ENCODE results near the gene CABLES2. TPM values are rescaled to one million over a fixed set of nuclear protein-coding genes. Genes with fewer than 3 reads are reported as not detected.

The CABLES2 gene
- total RNA-seq, 1 donor from 2014 or later: 8.1 TPM

- peaks cover 2% of the 10 kb centered on the region for H3K4me1 ChIP-seq
- Mint-ChIP-seq H3K27ac (no peak overlapping the region), H3K4me3 (no peak overlapping the region), H3K27me3 (ENCODE audit: insufficient read depth, low read depth) (no peaks in the 10 kb centered on the region), H3K4me1 (peaks cover 12% of the 10 kb centered on the region), H3K36me3 (peaks cover 18% of the 10 kb centered on the region), H3K9me3 (no peaks in the 10 kb centered on the region)
- H3K4me3 ChIP-seq: no peak overlapping the region
- H3K79me2 ChIP-seq (ENCODE audit: low read depth): no peaks in the 10 kb centered on the region
- H3K4me2 ChIP-seq: no peak overlapping the region
- no peak overlapping the region for H3K27ac ChIP-seq
- no peaks in the 10 kb centered on the region for H3K27me3 ChIP-seq
- peaks cover 23% of the 10 kb centered on the region for H4K20me1 ChIP-seq (ENCODE audit: low read depth)
- H3K36me3 ChIP-seq: no peaks in the 10 kb centered on the region
- peaks cover 3% of the 10 kb centered on the region for H3F3A ChIP-seq (ENCODE audit: low read depth)
- TF ChIP-seq EZH2 (IDR thresholded peaks at IDR 0.05) (no peak), CTCF (IDR thresholded peaks at IDR 0.05) (peak; percentile 56)
- no peak overlapping the region for H2AFZ ChIP-seq (replicated peaks)
- no peaks in the 10 kb centered on the region for H3K9me3 ChIP-seq (ENCODE audit: low read depth)
- no peak overlapping the region for H3K9ac ChIP-seq
- DNase-seq (ENCODE audit: low spot score): peak; percentile 60
Measured at GRCh38 chr20:62401331-62401779, 5.7 kb downstream of the CABLES2 start.

DNA sequence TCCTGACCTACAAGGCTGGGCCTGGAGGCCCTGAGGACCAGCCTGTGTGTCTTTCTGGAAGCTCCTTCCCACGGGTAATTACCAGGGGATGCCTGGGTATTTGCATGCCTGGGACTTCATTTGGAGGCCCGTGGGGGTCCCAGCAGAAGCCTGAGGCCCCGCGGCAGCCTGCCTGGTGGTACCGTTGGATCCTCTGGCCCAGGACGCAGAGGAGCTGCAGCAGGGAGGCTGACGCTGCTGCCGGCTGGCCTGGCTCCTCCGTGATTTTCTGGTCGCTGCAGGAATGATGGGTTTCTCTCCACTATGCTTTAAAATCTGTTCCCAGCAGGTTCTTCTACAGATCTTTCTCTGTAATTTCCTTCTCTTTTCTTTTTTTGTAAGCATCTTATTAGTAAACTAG is 6.5 kb downstream of the CABLES2 start:
- Mint-ChIP-seq H3K27me3 (ENCODE audit: insufficient read depth, low read depth) (no peaks in the 10 kb centered on the region), H3K9me3 (no peaks in the 10 kb centered on the region), H3K4me1 (peaks cover 9% of the 10 kb centered on the region), H3K36me3 (peaks cover 18% of the 10 kb centered on the region), H3K4me3 (no peak overlapping the region), H3K27ac (no peak overlapping the region)
- H4K20me1 ChIP-seq (ENCODE audit: low read depth): peaks cover 15% of the 10 kb centered on the region
- no peaks in the 10 kb centered on the region for H3F3A ChIP-seq (ENCODE audit: low read depth)
- no peak overlapping the region for H3K9ac ChIP-seq
- no peak overlapping the region for H3K4me3 ChIP-seq
- TF ChIP-seq CTCF (IDR thresholded peaks at IDR 0.05): no peak
- TF ChIP-seq EZH2 (IDR thresholded peaks at IDR 0.05): no peak
- TF ChIP-seq EZH2phosphoT487 (IDR thresholded peaks at IDR 0.05): no peak
- DNase-seq (ENCODE audit: low spot score): no peak
- H2AFZ ChIP-seq (replicated peaks): no peak overlapping the region
- H3K27ac ChIP-seq: no peak overlapping the region
- no peaks in the 10 kb centered on the region for H3K27me3 ChIP-seq
- no peak overlapping the region for H3K4me2 ChIP-seq
- H3K36me3 ChIP-seq: no peaks in the 10 kb centered on the region
- no peaks in the 10 kb centered on the region for H3K4me1 ChIP-seq
- H3K9me3 ChIP-seq (ENCODE audit: low read depth): no peaks in the 10 kb centered on the region
- H3K79me2 ChIP-seq (ENCODE audit: low read depth): no peaks in the 10 kb centered on the region

DNA sequence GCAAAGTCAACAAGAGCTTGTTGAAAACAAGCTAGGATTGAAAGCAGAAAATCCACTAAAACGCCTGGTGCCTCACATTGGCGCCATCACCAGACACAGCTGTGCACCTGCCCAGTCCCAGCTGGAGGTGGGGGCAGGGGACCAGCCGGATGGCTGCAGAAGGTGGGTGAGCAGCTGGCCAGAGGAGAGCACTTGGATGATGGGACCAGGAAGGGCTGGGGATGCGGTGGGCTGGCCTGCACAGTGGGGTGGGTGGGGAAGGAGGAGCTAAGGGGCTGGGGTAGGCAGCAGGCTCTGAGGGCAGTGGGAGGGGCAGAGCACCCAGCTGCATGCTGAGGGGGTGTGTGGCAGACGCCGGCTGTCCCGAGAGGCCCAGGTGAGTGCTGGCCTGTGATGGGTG is 7.1 kb downstream of the CABLES2 start:
- no peak overlapping the region for H3K9ac ChIP-seq
- Mint-ChIP-seq H3K4me3 (no peak overlapping the region), H3K27me3 (ENCODE audit: insufficient read depth, low read depth) (no peaks in the 10 kb centered on the region), H3K4me1 (peaks cover 4% of the 10 kb centered on the region), H3K27ac (no peak overlapping the region), H3K9me3 (no peaks in the 10 kb centered on the region), H3K36me3 (peaks cover 15% of the 10 kb centered on the region)
- no peak for DNase-seq (ENCODE audit: low spot score)
- H3K4me1 ChIP-seq: no peaks in the 10 kb centered on the region
- H3K27ac ChIP-seq: no peak overlapping the region
- no peaks in the 10 kb centered on the region for H3K27me3 ChIP-seq
- TF ChIP-seq CTCF (IDR thresholded peaks at IDR 0.05) (no peak), EZH2 (IDR thresholded peaks at IDR 0.05) (no peak), EZH2phosphoT487 (IDR thresholded peaks at IDR 0.05) (no peak)
- no peaks in the 10 kb centered on the region for H3K79me2 ChIP-seq (ENCODE audit: low read depth)
- no peaks in the 10 kb centered on the region for H3F3A ChIP-seq (ENCODE audit: low read depth)
- H3K4me2 ChIP-seq: no peak overlapping the region
- H2AFZ ChIP-seq (replicated peaks): no peak overlapping the region
- H3K36me3 ChIP-seq: no peaks in the 10 kb centered on the region
- peaks cover 11% of the 10 kb centered on the region for H4K20me1 ChIP-seq (ENCODE audit: low read depth)
- H3K9me3 ChIP-seq (ENCODE audit: low read depth): no peaks in the 10 kb centered on the region
- no peak overlapping the region for H3K4me3 ChIP-seq
